ENCODE data around the gene PTPN7. TPM values are rescaled to one million over a fixed set of nuclear protein-coding genes. Genes with fewer than 3 reads are reported as not detected.
"Not testable (repeated sequence)": the region's sequence is repeated elsewhere in the genome, so short reads cannot be mapped to it uniquely, and the experiment has no call there.

The PTPN7 gene
- total RNA-seq, 4 donors from 2014 or later, result 0.42 to 2.7 (median 0.60) TPM; not detected in 1

DNA sequence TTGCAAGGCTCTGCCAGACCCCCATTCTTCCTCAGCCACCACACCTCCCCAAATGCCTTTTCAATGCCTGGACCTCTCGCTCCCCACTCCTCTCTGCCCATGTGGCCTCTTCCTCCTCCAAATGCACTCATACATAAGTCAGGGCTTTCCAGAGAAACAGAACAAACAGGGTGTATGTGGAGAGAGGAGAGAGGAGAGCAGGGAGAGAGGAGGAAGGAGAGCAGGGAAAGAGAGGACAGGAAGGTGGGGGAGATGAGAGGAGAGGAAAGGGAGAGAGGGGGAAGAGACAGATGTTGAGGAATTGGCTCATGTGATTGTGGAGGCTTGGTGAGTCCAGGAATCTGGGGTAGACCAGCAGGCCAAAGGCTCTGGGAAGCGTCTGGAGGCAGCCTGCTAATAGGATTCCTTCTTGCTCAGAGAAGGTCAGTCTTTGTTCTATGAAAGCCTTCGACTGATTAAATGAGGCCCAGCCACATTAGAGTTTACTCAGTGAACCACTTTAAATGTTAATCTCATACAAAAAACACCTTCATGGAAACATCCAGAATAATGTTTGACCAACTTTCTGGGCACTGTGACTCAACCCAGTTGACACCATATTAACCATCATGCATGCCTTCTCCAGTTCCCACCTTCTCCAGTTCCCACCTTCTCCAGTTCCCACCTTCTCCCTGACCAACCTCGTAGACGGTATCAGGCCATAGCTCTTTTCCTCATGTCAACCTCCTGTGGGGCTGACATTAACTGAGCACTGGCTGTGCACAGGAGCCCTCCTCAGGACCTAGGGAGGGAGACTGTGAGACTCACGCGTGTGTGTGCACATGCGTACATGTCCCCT lies 21.9 kb upstream of the PTPN7 start:
- no peak overlapping the region for H3K4me3 ChIP-seq
- H3K27me3 ChIP-seq, result peaks cover 21% of the 10 kb centered on the region
- H3K27ac ChIP-seq, result no peak overlapping the region
- WGBS, result 90% methylated on average over 8 of the region's 8 CpGs
- no peaks in the 10 kb centered on the region for H3K36me3 ChIP-seq
- H3K4me1 ChIP-seq, result peaks cover 6% of the 10 kb centered on the region
- no peak for DNase-seq (ENCODE audit: low spot score in 2 of 2)
- no peaks in the 10 kb centered on the region for H3K9me3 ChIP-seq
- TF ChIP-seq POLR2A (IDR thresholded peaks at IDR 0.05) (no peak), EP300 (IDR thresholded peaks at IDR 0.05) (no peak), POLR2AphosphoS5 (IDR thresholded peaks at IDR 0.05) (no peak)
- TF ChIP-seq, protein P1, sequence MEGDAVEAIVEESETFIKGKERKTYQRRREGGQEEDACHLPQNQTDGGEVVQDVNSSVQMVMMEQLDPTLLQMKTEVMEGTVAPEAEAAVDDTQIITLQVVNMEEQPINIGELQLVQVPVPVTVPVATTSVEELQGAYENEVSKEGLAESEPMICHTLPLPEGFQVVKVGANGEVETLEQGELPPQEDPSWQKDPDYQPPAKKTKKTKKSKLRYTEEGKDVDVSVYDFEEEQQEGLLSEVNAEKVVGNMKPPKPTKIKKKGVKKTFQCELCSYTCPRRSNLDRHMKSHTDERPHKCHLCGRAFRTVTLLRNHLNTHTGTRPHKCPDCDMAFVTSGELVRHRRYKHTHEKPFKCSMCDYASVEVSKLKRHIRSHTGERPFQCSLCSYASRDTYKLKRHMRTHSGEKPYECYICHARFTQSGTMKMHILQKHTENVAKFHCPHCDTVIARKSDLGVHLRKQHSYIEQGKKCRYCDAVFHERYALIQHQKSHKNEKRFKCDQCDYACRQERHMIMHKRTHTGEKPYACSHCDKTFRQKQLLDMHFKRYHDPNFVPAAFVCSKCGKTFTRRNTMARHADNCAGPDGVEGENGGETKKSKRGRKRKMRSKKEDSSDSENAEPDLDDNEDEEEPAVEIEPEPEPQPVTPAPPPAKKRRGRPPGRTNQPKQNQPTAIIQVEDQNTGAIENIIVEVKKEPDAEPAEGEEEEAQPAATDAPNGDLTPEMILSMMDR (IDR thresholded peaks at IDR 0.05), result no peak

DNA sequence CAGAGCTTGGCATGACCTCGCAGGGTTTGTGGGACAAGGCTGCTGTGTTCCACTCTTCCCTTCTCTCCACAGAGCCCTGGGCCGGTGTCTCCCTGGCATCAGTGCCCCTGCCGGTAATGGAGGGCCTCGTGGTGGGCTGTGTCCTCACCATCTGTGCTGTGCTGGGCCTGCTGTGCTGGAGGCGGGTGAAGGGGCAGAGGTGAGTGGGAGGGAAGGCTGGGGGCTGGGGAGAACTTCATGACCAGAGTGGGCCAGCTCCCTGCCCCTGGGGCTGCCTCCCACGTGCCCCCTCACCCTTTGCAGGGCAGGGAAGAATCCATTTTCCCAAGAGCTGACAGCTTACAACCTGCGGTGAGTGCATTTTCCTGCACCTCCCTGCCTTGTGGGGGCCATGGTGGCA lies 21.2 kb upstream of the PTPN7 start:
- no peak overlapping the region for H3K27ac ChIP-seq
- no peaks in the 10 kb centered on the region for H3K9me3 ChIP-seq
- H3K36me3 ChIP-seq, result no peaks in the 10 kb centered on the region
- TF ChIP-seq POLR2A (IDR thresholded peaks at IDR 0.05) (no peak), POLR2AphosphoS5 (IDR thresholded peaks at IDR 0.05) (no peak), EP300 (IDR thresholded peaks at IDR 0.05) (no peak)
- TF ChIP-seq, protein P1 (IDR thresholded peaks at IDR 0.05), result no peak
- H3K27me3 ChIP-seq, result peaks cover 21% of the 10 kb centered on the region
- peaks cover 6% of the 10 kb centered on the region for H3K4me1 ChIP-seq
- H3K4me3 ChIP-seq, result no peak overlapping the region
- no peak for DNase-seq (ENCODE audit: low spot score in 2 of 2)
- WGBS, result 83% methylated on average over 2 of the region's 7 CpGs

DNA sequence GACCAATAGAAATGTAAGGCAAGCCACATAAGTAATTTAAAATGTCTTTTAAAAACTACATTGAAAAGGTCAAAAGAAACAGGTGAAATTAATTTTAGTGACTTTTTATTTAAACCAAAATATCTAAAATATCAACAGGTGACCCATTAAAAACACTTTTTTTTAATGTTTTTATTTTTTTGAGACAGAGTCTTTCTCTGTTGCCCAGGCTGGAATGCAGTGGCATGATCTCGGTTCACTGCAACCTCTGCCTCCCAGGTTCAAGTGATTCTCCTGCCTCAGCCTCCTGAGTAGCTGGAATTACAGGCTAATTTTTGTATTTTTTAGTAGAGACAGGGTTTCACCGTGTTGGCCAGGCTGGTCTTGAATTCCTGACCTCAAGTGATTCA lies 20.3 kb upstream of the PTPN7 start:
- WGBS, result 75% methylated on average over 2 of the region's 2 CpGs
- not testable (repeated sequence) for H3K9me3 ChIP-seq; H3K4me3 ChIP-seq; H3K27ac ChIP-seq; DNase-seq (ENCODE audit: low spot score in 2 of 2); H3K36me3 ChIP-seq; H3K4me1 ChIP-seq
- peaks cover 17% of the 10 kb centered on the region for H3K27me3 ChIP-seq

DNA sequence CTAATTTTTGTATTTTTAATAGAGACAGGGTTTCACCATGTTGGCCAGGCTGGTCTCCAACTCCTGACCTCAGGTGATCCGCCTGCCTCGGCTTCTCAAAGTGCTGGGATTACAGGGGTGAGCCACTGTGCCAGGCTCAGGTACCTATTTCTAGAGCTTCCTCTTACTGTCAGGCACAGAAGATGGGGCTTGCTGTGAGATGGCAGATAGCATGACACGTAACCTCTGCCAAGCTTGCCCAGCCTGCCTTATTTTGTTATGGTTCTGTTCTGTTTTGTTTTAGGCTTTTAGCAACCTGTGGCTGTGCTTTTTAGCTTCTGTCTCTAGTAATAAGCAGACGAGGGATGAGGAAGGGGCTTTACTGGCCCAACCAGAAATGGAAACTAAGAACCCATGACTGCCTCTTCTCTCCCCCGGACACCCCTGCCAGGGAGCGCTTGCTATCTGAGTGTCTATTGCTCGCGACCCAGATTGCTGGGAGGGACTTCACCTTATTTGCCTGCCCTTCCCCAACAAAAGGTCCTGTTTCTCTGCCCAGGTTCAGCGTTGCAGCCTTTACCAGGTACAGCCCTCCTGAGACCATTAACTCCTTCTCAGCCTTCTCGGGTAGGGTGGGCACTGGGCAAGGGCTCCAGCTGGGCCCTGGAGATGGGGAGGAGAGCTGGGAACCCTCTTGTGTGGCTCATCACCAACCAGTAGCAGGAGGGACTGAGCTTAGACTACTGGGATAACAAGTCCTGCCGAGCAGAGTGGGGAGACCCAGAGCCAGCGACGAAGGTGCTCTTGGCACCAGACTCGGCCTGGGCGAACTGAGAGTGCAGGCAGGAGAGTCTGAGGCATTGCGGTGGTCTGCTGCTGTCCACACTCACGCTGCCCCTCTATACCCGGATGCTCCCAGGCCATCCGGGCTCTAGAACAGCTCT lies 19.7 kb upstream of the PTPN7 start:
- no peaks in the 10 kb centered on the region for H3K9me3 ChIP-seq
- WGBS, result 78% methylated on average over 19 of the region's 19 CpGs

DNA sequence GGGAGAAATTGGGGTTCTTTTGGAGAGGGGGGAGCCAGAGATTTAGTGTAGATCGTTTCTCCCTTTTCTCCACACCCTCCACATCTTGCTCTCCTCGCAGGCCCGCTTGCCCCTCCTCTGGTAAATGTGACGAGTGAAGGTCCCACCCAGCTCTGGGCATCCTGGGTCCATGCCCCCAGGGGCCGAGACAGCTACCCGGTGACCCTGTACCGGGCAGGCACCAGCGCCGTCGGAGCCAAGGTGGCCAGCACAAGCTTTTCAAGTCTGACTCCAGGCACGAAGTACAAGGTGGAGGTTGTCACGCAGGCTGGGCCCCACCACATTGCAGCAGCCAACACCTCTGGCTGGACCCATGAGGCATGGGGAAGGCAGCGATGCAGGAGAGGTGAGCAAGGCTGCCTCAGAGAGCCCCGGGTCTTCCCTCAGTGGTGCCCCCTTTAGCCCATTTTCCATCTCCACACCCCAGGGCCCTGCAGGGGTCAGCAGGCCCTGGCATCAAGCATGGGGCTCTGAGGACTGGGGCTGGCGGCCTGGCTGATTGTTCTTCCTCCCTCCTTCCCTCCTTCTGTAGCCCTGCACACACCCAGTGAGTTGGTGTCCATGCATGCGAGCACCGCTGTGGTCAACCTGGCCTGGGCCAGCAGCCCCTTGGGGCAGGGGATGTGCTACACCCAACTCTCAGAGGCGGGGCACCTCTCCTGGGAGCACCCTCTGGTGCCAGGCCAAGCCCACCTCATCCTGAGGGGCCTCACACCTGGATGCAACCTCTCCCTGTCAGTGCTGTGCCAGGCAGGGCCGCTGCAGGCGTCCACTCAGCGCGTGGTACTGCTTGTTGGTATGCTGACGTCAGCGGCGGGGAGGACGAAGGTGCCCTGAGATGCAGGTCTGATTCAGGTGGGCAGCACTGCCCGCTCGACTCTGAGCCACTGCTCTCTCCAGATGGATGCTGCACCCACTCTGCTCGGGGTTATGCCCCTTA lies 16.8 kb upstream of the PTPN7 start:
- Histone ChIP-seq H3K4me1 (no peaks in the 10 kb centered on the region), H3K36me3 (no peaks in the 10 kb centered on the region), H3K27me3 (peaks cover 7% of the 10 kb centered on the region), H3K27ac (no peak overlapping the region), H3K4me3 (no peak overlapping the region), H3K9me3 (no peaks in the 10 kb centered on the region)
- DNase-seq (ENCODE audit: low spot score in 2 of 2), result no peak
- TF ChIP-seq POLR2AphosphoS5 (IDR thresholded peaks at IDR 0.05) (no peak), EP300 (IDR thresholded peaks at IDR 0.05) (no peak), POLR2A (IDR thresholded peaks at IDR 0.05) (no peak)
- TF ChIP-seq, protein P1 (IDR thresholded peaks at IDR 0.05), result no peak
- 86% methylated on average over 10 of the region's 29 CpGs for WGBS

More for the DNA sequence above, 19.7 kb upstream of the PTPN7 start:
- no peak overlapping the region for H3K4me3 ChIP-seq
- H3K36me3 ChIP-seq, result no peaks in the 10 kb centered on the region
- DNase-seq (ENCODE audit: low spot score in 2 of 2), result no peak
- TF ChIP-seq POLR2AphosphoS5 (IDR thresholded peaks at IDR 0.05), result no peak
- H3K27me3 ChIP-seq, result peaks cover 17% of the 10 kb centered on the region
- no peak overlapping the region for H3K27ac ChIP-seq
- H3K4me1 ChIP-seq, result peaks cover 5% of the 10 kb centered on the region
